ENCODE measurements around the gene MYLK.

MYLK gene

DNA sequence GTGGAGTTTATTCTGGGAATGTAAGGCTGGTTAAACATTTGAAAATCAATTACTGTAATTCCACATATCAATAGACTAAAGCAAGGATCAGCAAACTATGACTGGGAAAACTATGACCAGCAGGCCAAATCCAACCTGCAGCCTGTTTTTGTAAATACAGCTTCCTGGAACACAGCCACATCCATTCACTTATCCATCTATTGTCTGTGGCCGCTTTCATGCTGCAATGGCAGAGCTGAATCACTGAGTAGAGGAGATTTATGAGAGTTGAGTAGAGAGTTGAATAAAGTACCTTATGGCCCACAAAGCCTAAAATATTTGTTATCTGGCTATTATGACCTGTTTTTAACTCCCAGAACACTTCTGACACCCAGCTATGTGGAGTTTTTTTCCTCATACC is 12.2 kb downstream of the MYLK start:
- no peak for DNase-seq

DNA sequence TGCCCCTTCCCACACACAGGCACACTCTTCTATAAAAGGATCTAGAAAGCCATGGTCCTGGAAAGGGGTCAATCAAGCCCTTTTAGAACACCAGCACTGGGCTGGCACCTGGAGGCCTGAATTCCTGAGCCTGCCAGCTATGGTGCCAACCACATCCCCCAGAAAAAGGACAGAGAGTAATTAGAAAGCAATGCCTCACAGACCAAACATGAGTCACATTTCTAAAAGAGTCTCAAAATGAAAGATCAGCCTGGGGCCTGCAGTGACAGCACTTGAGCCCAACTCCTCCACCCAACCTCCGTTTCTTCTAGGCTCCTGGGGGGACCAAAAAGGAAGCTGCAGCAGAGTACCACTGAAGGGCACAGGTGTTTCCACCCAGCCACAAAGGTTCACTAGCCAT is 14.1 kb downstream of the MYLK start:
- no peak for DNase-seq

- no peak for DNase-seq
Measured at GRCh38 chr3:123869165-123869564, 15.0 kb downstream of the MYLK start.

- no peak for DNase-seq
Measured at GRCh38 chr3:123864706-123865105, 19.4 kb downstream of the MYLK start.

DNA sequence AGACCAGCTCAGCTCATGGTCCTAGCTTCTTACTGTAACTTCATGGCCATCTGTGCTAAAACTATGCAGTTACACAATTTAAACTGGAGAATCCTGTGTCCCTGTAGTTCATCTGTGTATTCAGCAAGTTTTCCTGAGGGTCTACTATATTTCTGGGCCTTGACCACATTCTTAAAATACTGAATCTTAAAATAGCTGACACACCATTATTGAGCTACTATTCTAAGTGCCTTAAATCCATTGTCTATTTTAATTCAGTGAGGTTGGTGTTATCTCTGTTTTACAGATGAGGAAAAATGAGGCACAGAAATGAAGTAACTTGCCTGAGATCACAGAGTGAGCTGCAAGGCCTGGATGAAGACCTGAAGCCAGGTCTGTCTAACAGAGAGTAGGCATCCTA is 22.0 kb downstream of the MYLK start:
- no peak for DNase-seq

DNA sequence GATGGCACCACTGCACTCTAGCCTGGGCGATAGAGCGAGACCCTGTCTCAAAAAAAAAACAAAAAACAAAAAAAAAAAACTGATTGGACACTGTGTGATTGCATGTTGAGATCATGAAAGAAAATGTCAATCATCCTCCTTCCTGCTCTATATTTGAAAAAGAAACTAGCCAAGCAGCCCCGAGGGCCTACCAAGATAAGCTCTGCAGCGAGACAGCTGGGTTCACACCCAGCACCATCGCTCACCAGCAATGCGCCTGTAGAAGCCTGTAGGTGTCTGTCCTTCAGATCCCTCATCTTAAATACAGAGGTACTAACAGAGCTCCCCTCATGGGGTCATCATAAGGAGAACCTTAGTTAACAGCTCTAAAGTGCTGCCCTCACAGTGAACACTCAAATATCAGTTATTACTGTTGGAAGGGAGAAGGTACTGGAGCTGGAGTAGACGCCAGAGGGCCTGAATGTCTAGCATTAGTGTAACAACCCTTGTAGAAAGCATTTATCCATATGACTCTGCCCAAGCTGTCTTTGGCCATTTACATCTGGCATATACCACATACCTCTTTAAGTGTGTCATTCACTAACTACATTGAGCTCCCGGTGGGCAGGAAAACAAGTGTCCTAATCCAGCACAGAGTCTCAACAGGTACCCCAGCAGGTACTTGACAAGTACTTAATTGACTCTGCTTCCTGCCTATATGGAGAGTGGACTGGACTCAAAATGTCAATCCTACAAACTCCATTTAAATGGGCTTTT is 22.9 kb downstream of the MYLK start:
- no peak for DNase-seq

GRCh38 chr3:123859177-123859576 is 25.0 kb downstream of the MYLK start:
- no peak for DNase-seq

GRCh38 chr3:123854905-123855304 is 29.2 kb downstream of the MYLK start:
- DNase-seq: no peak

DNA sequence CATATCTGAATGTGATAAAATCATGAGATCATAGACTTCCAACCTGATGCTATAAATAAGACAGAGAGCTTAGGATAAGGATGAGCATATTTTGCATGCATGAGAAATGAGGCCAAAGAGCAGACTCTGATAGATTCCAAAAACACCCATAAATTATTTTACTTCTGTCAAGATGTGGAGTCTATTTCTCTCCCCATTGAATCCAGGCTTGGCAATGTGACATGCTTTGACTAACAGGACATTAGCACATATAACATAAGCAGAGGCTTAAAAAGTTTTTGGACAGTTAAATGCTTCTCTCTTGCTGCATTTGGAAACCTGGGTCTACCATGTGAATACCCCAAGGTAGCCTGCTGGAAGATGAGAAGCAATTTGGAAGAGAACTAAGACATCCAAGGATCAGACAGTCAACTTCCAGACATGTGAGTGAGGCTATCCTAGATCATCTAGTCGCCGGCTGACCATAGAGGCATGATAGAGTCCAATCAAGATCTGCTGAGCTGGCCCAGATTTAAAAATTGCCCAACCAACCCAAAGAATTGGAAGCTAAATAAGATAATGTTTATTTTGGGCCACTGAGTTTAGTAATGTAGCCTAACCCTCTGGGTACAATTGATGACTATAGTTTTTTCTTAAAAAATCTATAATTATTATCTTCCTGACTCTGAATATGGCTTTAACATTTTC is 30.3 kb downstream of the MYLK start:
- DNase-seq: no peak

DNA sequence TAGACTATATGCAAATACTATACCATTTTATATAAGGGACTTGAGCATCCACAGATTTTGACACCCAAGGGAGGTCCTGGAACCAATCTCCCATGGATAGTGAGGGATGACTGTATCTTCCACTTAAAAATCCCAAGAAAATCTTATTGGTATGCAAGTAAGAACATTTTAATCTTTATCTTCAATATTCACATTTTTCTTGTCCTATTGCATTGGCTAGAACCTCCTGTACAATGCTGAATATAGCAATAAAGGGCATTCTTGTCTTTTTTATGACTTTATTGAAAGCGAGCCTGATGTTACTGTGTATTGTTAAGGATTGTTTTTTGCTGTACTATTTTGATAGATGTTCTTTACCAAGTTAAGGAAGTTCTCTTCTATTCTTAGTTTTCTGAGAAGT is 36.9 kb downstream of the MYLK start:
- no peak for DNase-seq

GRCh38 chr3:123843668-123844067 is 40.5 kb downstream of the MYLK start:
- no peak for DNase-seq

GRCh38 chr3:123842711-123843110 is 41.4 kb downstream of the MYLK start:
- DNase-seq: no peak

DNA sequence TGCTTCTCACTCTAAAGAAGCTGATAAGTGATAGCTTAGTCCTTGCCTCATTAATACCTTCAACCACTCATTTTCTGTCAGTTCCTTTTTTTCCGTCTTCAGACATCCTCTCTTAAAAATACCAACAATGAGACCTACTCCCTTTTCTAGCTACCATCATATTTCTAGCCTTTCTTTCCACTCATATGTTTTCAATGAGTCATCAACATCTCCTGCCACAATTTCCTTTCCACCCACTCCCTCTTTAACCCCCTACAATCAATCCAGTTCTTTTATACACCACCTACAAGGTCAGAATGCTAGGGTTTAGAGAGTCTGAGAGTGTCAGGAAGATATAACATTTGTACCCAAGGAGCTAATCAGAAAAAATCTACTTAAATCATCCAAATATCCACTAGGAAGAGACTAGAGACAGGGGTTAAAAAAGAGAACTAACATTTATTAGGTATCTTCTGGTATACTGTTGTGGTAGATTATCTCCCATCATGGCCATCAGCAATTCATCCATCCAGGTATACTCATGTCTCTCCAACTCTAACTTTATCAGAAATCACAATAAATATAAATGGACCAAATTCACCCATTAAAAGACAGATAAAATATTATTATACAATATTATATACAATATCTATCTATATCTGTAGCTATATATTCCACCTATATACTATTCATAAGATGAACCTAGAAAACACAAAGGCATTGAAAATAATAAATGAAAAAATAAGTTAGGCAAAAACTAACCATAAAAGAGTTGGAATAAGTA is 42.5 kb downstream of the MYLK start:
- DNase-seq: no peak

DNA sequence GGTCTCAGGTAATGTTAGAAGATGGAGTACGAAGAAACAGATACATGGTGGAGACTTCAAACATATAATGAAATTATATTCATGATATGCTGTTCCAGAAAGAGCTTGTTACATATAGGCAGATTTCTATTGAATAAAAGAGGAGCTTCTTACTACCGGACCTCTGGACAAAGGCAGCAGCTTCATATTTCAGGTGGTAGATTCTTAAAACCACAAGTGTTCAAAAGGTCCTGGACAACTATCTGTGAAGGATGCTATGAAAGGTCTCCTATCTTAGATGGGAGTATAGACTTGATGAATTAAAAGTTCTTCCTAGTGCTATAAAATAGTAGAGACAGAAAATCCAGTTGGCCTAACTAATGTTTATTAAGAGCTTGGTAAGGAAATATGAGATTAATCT is 43.2 kb downstream of the MYLK start:
- DNase-seq: no peak

- no peak for DNase-seq
Measured at GRCh38 chr3:123837858-123838257, 46.3 kb downstream of the MYLK start.

- DNase-seq: no peak
Measured at GRCh38 chr3:123834631-123835030, 49.5 kb downstream of the MYLK start.

- no peak for DNase-seq
Measured at GRCh38 chr3:123833398-123833785, 50.7 kb downstream of the MYLK start.

- no peak for DNase-seq
Measured at GRCh38 chr3:123832692-123833397, 51.3 kb downstream of the MYLK start.

GRCh38 chr3:123831420-123831819 is 52.7 kb downstream of the MYLK start:
- DNase-seq: no peak

- DNase-seq: no peak
Measured at GRCh38 chr3:123821920-123822319, 62.2 kb downstream of the MYLK start.

- no peak for DNase-seq
Measured at GRCh38 chr3:123819949-123820348, 64.2 kb downstream of the MYLK start.

- DNase-seq: no peak
Measured at GRCh38 chr3:123818921-123819429, 65.2 kb downstream of the MYLK start.

DNA sequence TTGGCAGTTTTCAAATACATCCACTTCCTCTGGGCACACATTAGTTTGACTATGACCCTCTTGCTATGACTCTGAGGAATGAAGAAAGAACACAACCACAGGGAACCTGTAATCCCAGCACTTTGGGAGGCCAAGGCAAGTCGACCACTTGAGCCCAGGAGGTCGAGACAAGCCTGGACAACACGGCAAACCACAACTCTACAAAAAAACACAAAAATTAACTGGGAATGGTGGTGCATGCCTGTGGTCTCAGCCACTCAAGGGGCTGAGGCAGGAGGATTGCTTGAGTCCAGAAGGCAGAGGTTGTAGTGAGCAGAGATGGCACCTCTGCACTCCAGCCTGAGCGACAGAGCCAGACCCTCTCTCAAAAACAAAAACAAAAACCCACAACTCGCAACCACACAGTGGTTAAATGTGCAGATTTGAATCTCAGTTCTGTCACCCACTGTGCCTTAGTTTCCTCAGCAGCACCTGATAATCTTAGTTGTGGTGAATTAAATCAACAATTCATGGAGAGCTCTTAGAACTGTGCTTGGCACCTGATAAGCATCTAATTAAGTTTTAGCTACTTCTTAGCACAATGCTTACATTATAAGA is 65.7 kb downstream of the MYLK start:
- DNase-seq: no peak
